Measurements from ENCODE around the gene TSPAN14. TPM values are rescaled to one million over a fixed set of nuclear protein-coding genes. Genes with fewer than 3 reads are reported as not detected.
A peak's percentile ranks its signal among the peaks of the same experiment; 100 is the strongest.

The TSPAN14 gene
- total and polyA plus RNA-seq, 2 experiments from 2014 or later, result 17.9 to 40.7 TPM

DNA sequence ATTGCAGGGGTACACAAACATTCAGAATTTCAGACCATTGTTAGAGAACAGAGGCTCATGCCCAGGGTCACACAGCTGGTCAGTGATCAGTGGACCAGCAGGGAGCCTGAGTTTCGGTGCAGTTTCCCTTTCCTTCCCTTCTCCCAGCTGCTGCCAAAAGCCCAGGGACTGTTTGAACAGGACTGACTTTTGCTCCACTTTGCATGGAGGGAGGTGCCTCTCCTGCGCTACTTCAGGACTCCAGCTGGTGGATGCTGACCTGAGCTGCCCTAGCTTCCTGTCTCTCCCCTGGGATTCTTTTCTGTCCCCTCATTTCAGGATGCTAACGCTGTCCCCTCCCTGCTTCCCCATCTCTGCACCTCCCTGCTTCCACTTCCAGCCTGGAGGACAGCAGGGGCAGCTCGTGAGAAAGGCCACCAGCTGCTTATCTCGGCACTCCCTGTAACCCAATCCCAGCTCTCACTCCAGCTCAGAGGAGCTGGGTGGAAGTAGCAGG is 98.1 kb downstream of the TSPAN14 start:
- DNase-seq (ENCODE audit: low spot score), result peak; percentile 23
- H3K79me2 ChIP-seq (replicated peaks; ENCODE audit: insufficient read depth), result no peaks in the 10 kb centered on the region
- no peaks in the 10 kb centered on the region for H3K36me3 ChIP-seq (ENCODE audit: insufficient read depth)
- no peak overlapping the region for H3K27ac Mint-ChIP-seq
- H3K4me3 ChIP-seq, result no peak overlapping the region
- H4K20me1 ChIP-seq (replicated peaks; ENCODE audit: insufficient read depth), result no peaks in the 10 kb centered on the region
- no peak for TF ChIP-seq REST (IDR thresholded peaks at IDR 0.05; ENCODE audit: unreplicated experiment)
- TF ChIP-seq CREB1 (CRISPR knock-in tag; IDR thresholded peaks at IDR 0.05; ENCODE audit: low read depth), result no peak
- TF ChIP-seq CTCF (conservative IDR thresholded peaks at IDR 0.05; ENCODE audit: low read depth in 2 of 2), result no peak
- TF ChIP-seq POLR2AphosphoS5 (IDR thresholded peaks at IDR 0.05; ENCODE audit: low read depth), result no peak
- TF ChIP-seq ZNF114 (CRISPR knock-in tag; IDR thresholded peaks at IDR 0.05), result no peak
- no peak for TF ChIP-seq JUNB (IDR thresholded peaks at IDR 0.05; ENCODE audit: unreplicated experiment)
- no peak for TF ChIP-seq EZH2phosphoT487 (IDR thresholded peaks at IDR 0.05; ENCODE audit: unreplicated experiment)
- no peak for TF ChIP-seq EZH2 (IDR thresholded peaks at IDR 0.05; ENCODE audit: low read depth, unreplicated experiment)
- TF ChIP-seq STAT1 (IDR thresholded peaks at IDR 0.05; ENCODE audit: unreplicated experiment), result no peak
- no peak for TF ChIP-seq ETS1 (IDR thresholded peaks at IDR 0.05)
- no peak for TF ChIP-seq NANOG (IDR thresholded peaks at IDR 0.05; ENCODE audit: borderline replicate concordance)
- TF ChIP-seq ZNF331 (CRISPR knock-in tag; IDR thresholded peaks at IDR 0.05; ENCODE audit: low read depth), result no peak
- H3K27me3 Mint-ChIP-seq (ENCODE audit: insufficient read depth, low read depth, poor library complexity), result peaks cover 7% of the 10 kb centered on the region
- H3K4me2 ChIP-seq, result no peak overlapping the region
- H3K27ac ChIP-seq (ENCODE audit: low read depth), result no peak overlapping the region
- H3K4me1 ChIP-seq (ENCODE audit: insufficient read depth), result no peaks in the 10 kb centered on the region
- peak; percentile 78 for ATAC-seq
- H3K4me3 Mint-ChIP-seq, result no peak overlapping the region
- H3F3A ChIP-seq (replicated peaks; ENCODE audit: low read depth), result no peaks in the 10 kb centered on the region
- H3K36me3 Mint-ChIP-seq (ENCODE audit: low read depth), result no peaks in the 10 kb centered on the region
- peaks cover 19% of the 10 kb centered on the region for H3K4me1 Mint-ChIP-seq
- H3K9me3 Mint-ChIP-seq, result no peaks in the 10 kb centered on the region; the same call in 2 of the 3 replicates
- 0 out of 2 replicates have a peak, but pooled peaks cover 2% of the 10 kb centered on the region for H3K9me2 ChIP-seq (ENCODE audit: insufficient read depth)
- H2AFZ ChIP-seq, result peak overlapping the region; percentile 56; the same call in 1 of the 2 replicates
- H3K27me3 ChIP-seq (ENCODE audit: insufficient read depth), result no peaks in the 10 kb centered on the region

Data from GM23338 (cell line).